Measurements from ENCODE around the gene SNTG2. TPM values are rescaled to one million over a fixed set of nuclear protein-coding genes. Genes with fewer than 3 reads are reported as not detected.

Gene SNTG2
- total and polyA plus RNA-seq, 12 donors = 0.26 to 4.3 (median 0.72) TPM; not detected in 1

DNA sequence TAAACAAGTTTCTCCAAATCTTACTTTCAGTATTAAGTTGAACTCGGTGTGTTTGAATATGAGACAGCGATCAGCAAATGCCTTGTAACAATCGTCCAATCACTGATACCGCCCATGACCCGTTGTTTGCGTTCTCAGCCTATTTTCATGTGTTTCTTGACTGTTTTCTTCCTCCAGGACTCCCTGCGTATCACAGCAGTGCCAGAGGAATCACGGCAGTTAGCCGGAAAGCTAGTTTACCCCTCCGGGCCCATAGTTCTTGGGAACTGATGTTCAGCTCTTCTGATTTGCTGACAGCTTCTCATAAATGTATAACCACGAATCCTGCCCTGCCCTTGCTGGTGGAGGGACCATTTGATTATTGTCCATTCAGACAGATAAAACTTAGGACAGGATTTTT lies 420.4 kb downstream of the SNTG2 start:
- H3K27me3 ChIP-seq = no peaks in the 10 kb centered on the region
- no peaks in the 10 kb centered on the region for H3K9me3 ChIP-seq (replicated peaks in 1 of 3)
- H3K4me3 ChIP-seq = no peak overlapping the region
- intact Hi-C loops (cut with DNase I) = no loop called here
- TF ChIP-seq, protein P1, sequence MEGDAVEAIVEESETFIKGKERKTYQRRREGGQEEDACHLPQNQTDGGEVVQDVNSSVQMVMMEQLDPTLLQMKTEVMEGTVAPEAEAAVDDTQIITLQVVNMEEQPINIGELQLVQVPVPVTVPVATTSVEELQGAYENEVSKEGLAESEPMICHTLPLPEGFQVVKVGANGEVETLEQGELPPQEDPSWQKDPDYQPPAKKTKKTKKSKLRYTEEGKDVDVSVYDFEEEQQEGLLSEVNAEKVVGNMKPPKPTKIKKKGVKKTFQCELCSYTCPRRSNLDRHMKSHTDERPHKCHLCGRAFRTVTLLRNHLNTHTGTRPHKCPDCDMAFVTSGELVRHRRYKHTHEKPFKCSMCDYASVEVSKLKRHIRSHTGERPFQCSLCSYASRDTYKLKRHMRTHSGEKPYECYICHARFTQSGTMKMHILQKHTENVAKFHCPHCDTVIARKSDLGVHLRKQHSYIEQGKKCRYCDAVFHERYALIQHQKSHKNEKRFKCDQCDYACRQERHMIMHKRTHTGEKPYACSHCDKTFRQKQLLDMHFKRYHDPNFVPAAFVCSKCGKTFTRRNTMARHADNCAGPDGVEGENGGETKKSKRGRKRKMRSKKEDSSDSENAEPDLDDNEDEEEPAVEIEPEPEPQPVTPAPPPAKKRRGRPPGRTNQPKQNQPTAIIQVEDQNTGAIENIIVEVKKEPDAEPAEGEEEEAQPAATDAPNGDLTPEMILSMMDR (IDR thresholded peaks at IDR 0.05) = no peak
- no peak for TF ChIP-seq POLR2A (IDR thresholded peaks at IDR 0.05)
- no peak for DNase-seq
- H3K36me3 ChIP-seq (replicated peaks in 1 of 2) = no peaks in the 10 kb centered on the region
- peaks cover 0 to 8% of the 10 kb centered on the region in 2 donors for H3K4me1 ChIP-seq (replicated peaks in 1 of 2)
- no peak overlapping the region for H3K27ac ChIP-seq
- WGBS, 4 donors = 83 to 87% (median 85%) methylated on average over 11 of the region's 11 CpGs

DNA sequence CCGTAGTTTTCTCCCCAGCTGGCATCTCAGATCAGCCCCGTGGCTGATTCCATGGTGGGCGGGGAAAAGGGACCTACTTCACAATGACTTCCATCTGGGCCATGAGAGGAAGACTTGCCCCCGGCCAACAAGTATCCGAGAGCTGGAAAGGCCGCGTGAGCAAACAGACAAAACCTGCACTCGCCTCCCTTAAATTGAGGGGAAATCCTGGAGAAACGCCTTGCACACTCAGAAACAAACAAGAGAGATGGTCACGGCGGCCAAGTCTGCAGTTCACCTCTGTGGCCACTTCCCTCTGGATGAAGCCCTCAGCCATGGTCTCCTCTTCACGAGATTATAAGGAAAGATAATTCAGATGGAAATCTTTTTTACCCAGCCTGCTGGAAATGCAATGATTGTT lies 423.2 kb downstream of the SNTG2 start:
- WGBS, 4 donors = 80 to 88% (median 85%) methylated on average over 11 to 12 of the region's 12 CpGs
- Histone ChIP-seq H3K4me3 (no peak overlapping the region), H3K36me3 (replicated peaks in 1 of 2) (no peaks in the 10 kb centered on the region), H3K27me3 (no peaks in the 10 kb centered on the region), H3K27ac (no peak overlapping the region), H3K9me3 (replicated peaks in 1 of 3) (no peaks in the 10 kb centered on the region), H3K4me1 (replicated peaks in 1 of 2) (no peaks in the 10 kb centered on the region)
- intact Hi-C loops (cut with DNase I) = no loop called here
- DNase-seq = no peak
- TF ChIP-seq, protein P1 (IDR thresholded peaks at IDR 0.05) = no peak
- no peak for TF ChIP-seq POLR2A (IDR thresholded peaks at IDR 0.05)

DNA sequence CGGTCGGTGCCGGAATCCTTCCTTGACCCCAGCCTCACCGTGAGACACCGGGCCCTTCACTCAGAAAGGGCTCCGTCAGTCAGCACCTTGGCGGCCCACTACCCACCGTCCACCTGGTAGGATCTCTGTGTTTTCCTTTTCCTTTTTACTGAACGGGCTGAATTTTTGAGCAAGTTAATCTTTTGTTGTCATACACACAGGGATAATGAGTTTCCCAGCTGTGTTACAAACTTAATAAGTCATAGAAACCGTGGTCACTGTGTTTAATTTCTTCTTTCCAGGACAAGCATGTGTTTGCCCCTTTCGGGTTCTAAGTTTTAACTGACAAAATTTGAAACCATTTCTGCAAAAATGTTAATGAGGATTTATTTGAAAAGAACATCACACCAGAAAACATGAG lies 423.6 kb downstream of the SNTG2 start:
- Histone ChIP-seq H3K27ac (no peak overlapping the region), H3K36me3 (replicated peaks in 1 of 2) (no peaks in the 10 kb centered on the region), H3K27me3 (no peaks in the 10 kb centered on the region), H3K4me3 (no peak overlapping the region), H3K4me1 (replicated peaks in 1 of 2) (no peaks in the 10 kb centered on the region), H3K9me3 (replicated peaks in 1 of 3) (no peaks in the 10 kb centered on the region)
- intact Hi-C loops (cut with DNase I) = no loop called here
- TF ChIP-seq, protein P1 (IDR thresholded peaks at IDR 0.05) = no peak
- no peak for TF ChIP-seq POLR2A (IDR thresholded peaks at IDR 0.05)
- WGBS, 4 donors = 76 to 89% (median 81%) methylated on average over 11 of the region's 11 CpGs
- DNase-seq = no peak

DNA sequence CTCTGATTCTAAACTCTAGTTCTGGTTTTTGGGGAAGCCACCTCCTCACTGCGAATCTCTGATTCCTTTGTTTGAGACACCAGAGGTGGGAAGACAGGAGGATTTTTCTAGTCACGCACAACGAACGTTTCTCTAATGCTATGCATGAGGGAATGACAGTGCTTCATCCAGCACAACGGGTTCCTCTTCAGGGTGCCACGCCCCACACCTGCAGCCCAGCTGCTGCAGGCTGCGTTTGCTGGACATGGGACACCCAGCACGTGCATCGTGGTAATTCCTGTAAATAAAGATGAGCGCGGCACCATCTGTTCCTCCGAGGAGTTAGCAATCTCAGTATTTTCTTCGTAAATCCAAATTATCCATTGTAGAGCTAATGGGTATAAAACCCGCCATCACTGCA lies 425.1 kb downstream of the SNTG2 start:
- no peak for DNase-seq
- intact Hi-C loops (cut with DNase I) = no loop called here
- no peaks in the 10 kb centered on the region for H3K4me1 ChIP-seq (replicated peaks in 1 of 2)
- WGBS, 4 donors = 82 to 89% (median 87%) methylated on average over 14 of the region's 14 CpGs
- no peaks in the 10 kb centered on the region for H3K36me3 ChIP-seq (replicated peaks in 1 of 2)
- no peaks in the 10 kb centered on the region for H3K9me3 ChIP-seq (replicated peaks in 1 of 3)
- H3K27me3 ChIP-seq = no peaks in the 10 kb centered on the region
- TF ChIP-seq, protein P1 (IDR thresholded peaks at IDR 0.05) = no peak
- TF ChIP-seq POLR2A (IDR thresholded peaks at IDR 0.05) = no peak
- H3K27ac ChIP-seq = no peak overlapping the region
- no peak overlapping the region for H3K4me3 ChIP-seq
